Calu3 (cell line): ENCODE data around the gene ARHGAP42. TPM values are rescaled to one million over a fixed set of nuclear protein-coding genes. Genes with fewer than 3 reads are reported as not detected.
A peak's percentile ranks its signal among the peaks of the same experiment; 100 is the strongest.

Experiments
- BruUV-seq: library from RNA; stranded (reverse); fragments of 400-500 nt; replicated peaks from 2 replicates; lab custom pipeline; 2021; lab: Mats Ljungman, UMichigan
- CTCF ChIA-PET: fragments of 300-600 bp; sonication (Branson Sonifier 250); formaldehyde crosslinking; loops from one replicate; lab custom pipeline; 2022; ENCODE audit warnings: antibody characterized with exemption; lab: Charles Lee
- DNase-seq: peaks from one replicate; pipeline ENCODE4 v3.0.0; 2022
- H3K27ac Mint-ChIP-seq: one replicate; pipeline ENCODE4 v1.8.0; 2022; ENCODE audit warnings: mixed read lengths; ENCODE audit not compliant: unreplicated experiment
- H3K27me3 Mint-ChIP-seq: one replicate; pipeline ENCODE4 v1.8.0; 2022; ENCODE audit warnings: mixed read lengths; ENCODE audit not compliant: unreplicated experiment
- H3K36me3 Mint-ChIP-seq: one replicate; pipeline ENCODE4 v1.8.0; 2022; ENCODE audit warnings: mild to moderate bottlenecking, moderate library complexity, mixed read lengths; ENCODE audit not compliant: insufficient read depth, unreplicated experiment
- H3K4me1 Mint-ChIP-seq: one replicate; pipeline ENCODE4 v1.8.0; 2022; ENCODE audit warnings: mild to moderate bottlenecking, low read depth, mixed read lengths; ENCODE audit not compliant: unreplicated experiment
- H3K4me3 Mint-ChIP-seq: one replicate; pipeline ENCODE4 v1.8.0; 2022; ENCODE audit warnings: mild to moderate bottlenecking, low read depth, moderate library complexity, mixed read lengths; ENCODE audit not compliant: unreplicated experiment
- H3K9me3 Mint-ChIP-seq: one replicate; pipeline ENCODE4 v1.8.0; 2022; ENCODE audit warnings: low read depth, mixed read lengths; ENCODE audit not compliant: unreplicated experiment
- intact Hi-C: fragments of 100-400 bp; cut with micrococcal nuclease; formaldehyde crosslinking; loops from one replicate; pipeline ENCODE4 v1.10.0; 2022; ENCODE audit not compliant: unreplicated experiment
- total RNA-seq: library from RNA; stranded (reverse); gene quantifications from 2 replicates; pipeline ENCODE4 v1.2.3, GENCODE V29; 2022
- TF ChIP-seq, protein P1 (sequence below): fragments of 200-600 bp; IDR thresholded peaks from one replicate; pipeline ENCODE4 v1.8.0; 2022; ENCODE audit warnings: antibody characterized with exemption; ENCODE audit not compliant: unreplicated experiment

ARHGAP42 gene
- total RNA-seq, 1 experiment from 2014 or later, result 10.3 TPM

DNA sequence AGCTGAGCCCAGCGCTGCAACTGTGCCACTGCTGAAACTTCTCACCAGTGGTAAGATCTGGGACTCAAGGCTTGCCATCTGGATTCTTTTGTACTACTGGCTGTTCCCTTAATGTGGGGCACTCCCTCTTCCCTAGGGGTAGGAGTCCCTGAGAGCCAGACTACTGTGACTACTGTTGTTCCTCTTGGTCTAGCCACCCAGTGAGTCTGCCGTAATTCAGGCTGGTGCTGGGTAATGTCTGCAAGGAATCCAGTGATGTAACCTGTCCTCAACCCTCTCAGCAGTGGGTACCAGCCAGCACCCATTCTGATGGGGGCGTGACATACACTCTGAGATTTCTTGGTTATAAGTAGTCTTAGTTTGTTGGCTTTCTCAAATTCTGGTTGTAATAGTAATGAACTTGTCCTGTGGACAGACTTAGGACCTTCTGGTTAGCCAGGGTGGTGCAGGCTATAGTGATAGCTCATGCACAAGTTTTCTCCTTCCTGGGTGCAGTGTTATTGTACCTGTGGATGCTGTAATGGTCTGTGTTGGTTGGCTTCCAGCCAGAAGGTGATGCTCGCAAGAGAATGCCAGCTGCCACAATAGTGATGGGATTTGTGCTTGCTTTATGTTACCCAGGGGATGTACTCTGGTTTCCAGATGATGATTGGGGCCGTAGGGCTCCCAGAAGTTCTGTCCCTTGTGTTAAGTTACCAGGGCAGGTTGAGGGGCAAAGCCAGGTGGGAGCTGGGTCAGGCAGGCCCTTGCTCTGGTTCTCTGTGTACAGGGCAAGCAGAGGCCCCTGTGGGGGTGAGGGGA is 65.5 kb downstream of the ARHGAP42 start:
- H3K4me3 Mint-ChIP-seq, result no peak overlapping the region
- TF ChIP-seq, protein P1, sequence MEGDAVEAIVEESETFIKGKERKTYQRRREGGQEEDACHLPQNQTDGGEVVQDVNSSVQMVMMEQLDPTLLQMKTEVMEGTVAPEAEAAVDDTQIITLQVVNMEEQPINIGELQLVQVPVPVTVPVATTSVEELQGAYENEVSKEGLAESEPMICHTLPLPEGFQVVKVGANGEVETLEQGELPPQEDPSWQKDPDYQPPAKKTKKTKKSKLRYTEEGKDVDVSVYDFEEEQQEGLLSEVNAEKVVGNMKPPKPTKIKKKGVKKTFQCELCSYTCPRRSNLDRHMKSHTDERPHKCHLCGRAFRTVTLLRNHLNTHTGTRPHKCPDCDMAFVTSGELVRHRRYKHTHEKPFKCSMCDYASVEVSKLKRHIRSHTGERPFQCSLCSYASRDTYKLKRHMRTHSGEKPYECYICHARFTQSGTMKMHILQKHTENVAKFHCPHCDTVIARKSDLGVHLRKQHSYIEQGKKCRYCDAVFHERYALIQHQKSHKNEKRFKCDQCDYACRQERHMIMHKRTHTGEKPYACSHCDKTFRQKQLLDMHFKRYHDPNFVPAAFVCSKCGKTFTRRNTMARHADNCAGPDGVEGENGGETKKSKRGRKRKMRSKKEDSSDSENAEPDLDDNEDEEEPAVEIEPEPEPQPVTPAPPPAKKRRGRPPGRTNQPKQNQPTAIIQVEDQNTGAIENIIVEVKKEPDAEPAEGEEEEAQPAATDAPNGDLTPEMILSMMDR, result no peak
- BruUV-seq, result no TSS peak
- H3K27ac Mint-ChIP-seq, result no peak overlapping the region
- no peak for DNase-seq
- intact Hi-C loops, result no loop called here
- H3K27me3 Mint-ChIP-seq, result no peaks in the 10 kb centered on the region
- CTCF ChIA-PET, result interaction anchor here (0.8 to 1.0 kb wide), 2 partner anchors 9 to 64 kb away, joined by 3 read pairs; no protein-coding TSS in a partner anchor
- peaks cover 10% of the 10 kb centered on the region for H3K9me3 Mint-ChIP-seq
- peaks cover 17% of the 10 kb centered on the region for H3K4me1 Mint-ChIP-seq
- H3K36me3 Mint-ChIP-seq, result peaks cover 5% of the 10 kb centered on the region

DNA sequence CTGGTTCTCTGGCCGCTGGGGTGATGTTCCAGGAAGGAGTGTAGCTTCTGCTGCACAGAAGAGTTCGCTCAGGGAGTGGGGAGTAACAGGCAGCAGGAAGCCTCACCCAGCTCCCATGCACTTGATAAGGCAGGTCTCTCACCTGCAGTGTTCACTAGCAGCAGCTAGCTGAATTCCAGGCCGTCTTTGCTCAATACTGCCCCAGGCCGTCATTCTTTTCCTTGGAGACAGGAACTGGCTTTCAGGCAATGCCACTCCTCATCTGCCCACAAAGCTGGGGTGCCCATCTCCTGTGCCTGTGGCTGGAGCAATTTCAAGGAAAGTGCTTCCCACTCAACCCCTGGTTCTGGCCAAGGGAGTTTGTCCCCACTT is 66.1 kb downstream of the ARHGAP42 start:
- intact Hi-C loops, result no loop called here
- CTCF ChIA-PET, result interaction anchor here (0.8 to 1.0 kb wide), 2 partner anchors 9 to 64 kb away, joined by 3 read pairs; no protein-coding TSS in a partner anchor
- no TSS peak for BruUV-seq
- H3K4me3 Mint-ChIP-seq, result no peak overlapping the region
- no peaks in the 10 kb centered on the region for H3K27me3 Mint-ChIP-seq
- H3K4me1 Mint-ChIP-seq, result peaks cover 17% of the 10 kb centered on the region
- H3K36me3 Mint-ChIP-seq, result peaks cover 5% of the 10 kb centered on the region
- peak; percentile 30 for DNase-seq
- TF ChIP-seq, protein P1, result no peak
- peaks cover 10% of the 10 kb centered on the region for H3K9me3 Mint-ChIP-seq
- no peak overlapping the region for H3K27ac Mint-ChIP-seq

DNA sequence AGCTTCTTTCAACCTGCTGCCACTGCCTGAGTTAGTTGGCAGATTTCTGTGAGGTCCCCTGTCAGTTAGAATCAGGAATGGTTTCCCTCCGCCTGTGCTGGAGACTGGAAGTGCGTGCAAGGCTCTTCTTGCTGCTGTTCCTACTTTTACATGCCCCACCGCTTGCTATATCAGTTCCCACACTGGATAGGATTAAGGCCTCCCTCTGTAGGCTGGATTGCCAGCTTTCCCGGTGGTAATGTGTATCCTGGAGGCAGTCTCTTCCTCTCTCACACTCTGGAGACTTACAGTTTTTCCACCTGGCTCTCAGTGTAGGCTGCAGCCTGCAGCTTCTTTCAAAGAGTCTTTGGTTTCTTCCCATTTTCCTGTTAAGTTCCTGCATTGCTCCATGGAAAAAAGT is 66.5 kb downstream of the ARHGAP42 start:
- H3K36me3 Mint-ChIP-seq, result peaks cover 5% of the 10 kb centered on the region
- CTCF ChIA-PET, result interaction anchor here (0.8 kb wide), 1 partner anchor 10 kb away, joined by 3 read pairs; no protein-coding TSS in a partner anchor
- H3K27me3 Mint-ChIP-seq, result no peaks in the 10 kb centered on the region
- no peak overlapping the region for H3K27ac Mint-ChIP-seq
- no peak overlapping the region for H3K4me3 Mint-ChIP-seq
- intact Hi-C loops, result no loop called here
- TF ChIP-seq, protein P1, result no peak
- peaks cover 17% of the 10 kb centered on the region for H3K4me1 Mint-ChIP-seq
- peaks cover 10% of the 10 kb centered on the region for H3K9me3 Mint-ChIP-seq
- DNase-seq, result no peak
- no TSS peak for BruUV-seq

DNA sequence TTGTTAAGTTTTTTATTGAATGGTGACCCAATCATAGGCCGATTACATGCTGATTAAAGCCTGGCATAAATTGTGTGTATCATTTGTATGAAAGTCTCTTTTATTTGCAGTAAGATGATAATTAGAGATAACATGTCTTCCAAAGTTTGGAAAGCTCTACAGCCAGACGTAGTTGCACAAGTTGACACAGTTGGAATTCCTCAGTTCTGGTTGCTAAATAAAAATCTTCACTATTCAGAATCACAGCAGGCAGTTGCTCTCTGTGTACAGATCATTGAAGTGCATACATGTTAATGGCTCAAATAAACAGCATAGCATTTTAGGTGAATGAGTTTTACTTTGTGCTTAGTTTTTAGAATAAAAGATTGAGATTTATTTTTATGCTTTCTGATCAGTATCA is 69.5 kb downstream of the ARHGAP42 start:
- TF ChIP-seq, protein P1, result no peak
- H3K27ac Mint-ChIP-seq, result no peak overlapping the region
- no peaks in the 10 kb centered on the region for H3K36me3 Mint-ChIP-seq
- no TSS peak for BruUV-seq
- intact Hi-C loops, result no loop called here
- no peak overlapping the region for H3K4me3 Mint-ChIP-seq
- no peak for DNase-seq
- no peaks in the 10 kb centered on the region for H3K9me3 Mint-ChIP-seq
- H3K27me3 Mint-ChIP-seq, result no peaks in the 10 kb centered on the region
- CTCF ChIA-PET, result interaction anchor here (0.6 kb wide), 1 partner anchor 13 kb away, joined by 3 read pairs; no protein-coding TSS in a partner anchor
- peaks cover 32% of the 10 kb centered on the region for H3K4me1 Mint-ChIP-seq
